Mesendoderm (in vitro differentiated cells): Measurements from ENCODE around the gene CACYBP.
"Not testable (repeated sequence)": the region's sequence is repeated elsewhere in the genome, so short reads cannot be mapped to it uniquely, and the experiment has no call there.

Source experiments
- DNase-seq: peaks from one replicate; pipeline ENCODE4 v3.0.0; 2013
- H2AK5ac ChIP-seq: 2 replicates; pipeline ENCODE4 v1.6.1; 2013; ENCODE audit warnings: low read length, inconsistent platforms
- H2BK120ac ChIP-seq: 2 replicates; pipeline ENCODE4 v1.6.1; 2013; ENCODE audit warnings: low read depth, mild to moderate bottlenecking, low read length, moderate library complexity, mixed read lengths
- H2BK15ac ChIP-seq: replicated peaks from 2 replicates; pipeline ENCODE4 v1.6.1; 2013; ENCODE audit warnings: low read depth, mild to moderate bottlenecking, moderate library complexity
- H2BK5ac ChIP-seq: 2 replicates; pipeline ENCODE4 v1.6.1; 2013; ENCODE audit warnings: low read length, inconsistent platforms
- H3K18ac ChIP-seq: 2 replicates; pipeline ENCODE4 v1.6.1; 2013; ENCODE audit warnings: mild to moderate bottlenecking, low read length, mixed read lengths
- H3K23ac ChIP-seq: one replicate; pipeline ENCODE4 v1.6.1; 2013; ENCODE audit warnings: low read length
- H3K27ac ChIP-seq: 2 replicates; pipeline ENCODE4 v1.5.1; 2013; ENCODE audit warnings: low read depth, mild to moderate bottlenecking, inconsistent platforms, low read length, moderate library complexity
- H3K27me3 ChIP-seq: 2 replicates; pipeline ENCODE4 v1.6.1; 2013; ENCODE audit warnings: low read length, control low read depth, mild to moderate bottlenecking, inconsistent platforms; ENCODE audit not compliant: insufficient read depth, poor library complexity
- H3K36me3 ChIP-seq: 2 replicates; pipeline ENCODE4 v1.6.1; 2013; ENCODE audit warnings: low read length, inconsistent platforms; ENCODE audit not compliant: control insufficient read depth, insufficient read depth
- H3K4ac ChIP-seq: one replicate; pipeline ENCODE4 v1.6.1; 2013; ENCODE audit warnings: low read depth, mild to moderate bottlenecking, low read length, moderate library complexity
- H3K4me1 ChIP-seq: 2 replicates; pipeline ENCODE4 v1.6.1; 2013; ENCODE audit warnings: low read depth, low read length, inconsistent platforms; ENCODE audit not compliant: control insufficient read depth
- H3K4me2 ChIP-seq: 2 replicates; pipeline ENCODE4 v1.6.1; 2013; ENCODE audit warnings: low read length
- H3K4me3 ChIP-seq: 2 replicates; pipeline ENCODE4 v1.5.1; 2013; ENCODE audit warnings: mild to moderate bottlenecking, low read length
- H3K56ac ChIP-seq: one replicate; pipeline ENCODE4 v1.6.1; 2013; ENCODE audit warnings: low read length
- H3K79me1 ChIP-seq: 2 replicates; pipeline ENCODE4 v1.6.1; 2013; ENCODE audit warnings: low read length, inconsistent platforms
- H3K79me2 ChIP-seq: 2 replicates; pipeline ENCODE4 v1.6.1; 2013; ENCODE audit warnings: mild to moderate bottlenecking, low read length; ENCODE audit not compliant: control insufficient read depth, insufficient read depth
- H3K9ac ChIP-seq: 2 replicates; pipeline ENCODE4 v1.6.1; 2013; ENCODE audit warnings: low read length, inconsistent platforms
- H4K5ac ChIP-seq: one replicate; pipeline ENCODE4 v1.6.1; 2013; ENCODE audit warnings: low read length
- H4K8ac ChIP-seq: one replicate; pipeline ENCODE4 v1.6.1; 2013; ENCODE audit warnings: low read depth, mild to moderate bottlenecking, control low read depth, low read length, moderate library complexity
- WGBS: extraction: QIAGEN DNeasy Blood & Tissue Kit; methylation state at CpG from one replicate; pipeline ENCODE4 v1.1.7; 2013; ENCODE audit warnings: low lambda C conversion rate, missing lambda C conversion rate; ENCODE audit not compliant: insufficient coverage; ENCODE audit errors: extremely low coverage; 5-methylcytosine and 5-hydroxymethylcytosine counted together

The CACYBP gene

DNA sequence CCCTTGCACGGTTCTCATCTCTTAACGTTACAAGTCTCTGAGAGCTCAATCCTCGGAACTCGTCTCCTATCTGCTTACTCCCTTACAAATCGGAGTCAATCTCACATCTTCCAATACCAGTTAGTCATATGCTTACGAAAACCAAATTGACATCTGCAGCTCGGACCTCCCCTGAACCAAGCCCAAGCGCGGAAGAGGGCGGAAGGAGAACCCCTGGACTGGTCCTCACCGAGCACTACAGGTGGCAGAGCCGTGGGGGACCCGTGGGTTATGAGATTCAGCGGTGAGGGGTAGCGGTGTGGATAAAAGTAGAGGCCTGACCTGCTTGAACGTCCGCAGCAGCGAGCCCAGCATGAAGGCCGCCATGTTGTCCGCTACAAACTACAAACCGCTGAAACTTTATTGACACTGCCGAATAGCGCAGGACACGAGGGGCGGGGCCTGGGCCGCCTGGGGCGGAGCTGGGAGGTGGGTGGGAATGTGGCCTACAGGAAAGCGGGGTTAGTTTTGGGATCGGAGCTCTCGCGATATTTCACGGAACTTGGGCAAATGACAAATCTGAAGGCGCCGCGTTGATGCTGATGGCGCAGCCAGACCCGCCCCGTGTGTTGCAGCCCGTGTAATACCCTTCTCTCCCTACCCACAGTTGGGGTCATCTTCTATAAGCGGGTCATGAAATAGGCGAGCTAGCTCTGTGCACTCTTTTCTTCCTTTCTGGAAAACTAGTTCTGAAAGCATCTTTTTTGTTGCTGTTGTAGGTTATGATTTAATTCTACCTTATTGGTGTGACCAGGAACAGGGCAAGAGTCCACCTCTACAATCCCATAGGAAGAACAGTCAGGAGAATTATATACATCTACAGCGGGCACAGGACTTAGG, 23.5 kb downstream of the CACYBP start, which contains the start of gene MRPS14:
Gene MRPS14, minus strand, starts transcription at position 383 of the 879 bp plus-strand sequence. Its CDS starts 17 bp downstream, at position 366.
- Histone ChIP-seq H2BK5ac (no peak within 1 kb of the TSS), H4K5ac (peak within 1 kb of the TSS; percentile 89), H3K56ac (peak within 1 kb of the TSS; percentile 94), H3K4me3 (peak within 1 kb of the TSS; percentile 96), H3K79me1 (peaks cover 6% of the 10 kb centered on the region), H2BK15ac (no peak within 1 kb of the TSS), H3K27ac (no peak within 1 kb of the TSS), H2BK120ac (peak within 1 kb of the TSS; percentile 23), H3K18ac (peak within 1 kb of the TSS; percentile 85), H4K8ac (peak within 1 kb of the TSS; percentile 99), H3K9ac (peak within 1 kb of the TSS; percentile 92), H3K79me2 (peaks cover 13% of the 10 kb centered on the region), H3K4ac (peak within 1 kb of the TSS; percentile 75), H3K4me1 (no peaks in the 10 kb centered on the region), H3K27me3 (no peaks in the 10 kb centered on the region), H3K36me3 (no peaks in the 10 kb centered on the region), H3K23ac (no peak within 1 kb of the TSS), H2AK5ac (no peak within 1 kb of the TSS), H3K4me2 (peak within 1 kb of the TSS; percentile 67)
- no CpG with 5 or more reads among the region's 42 CpGs for WGBS
- DNase-seq, result peak; percentile 99

DNA sequence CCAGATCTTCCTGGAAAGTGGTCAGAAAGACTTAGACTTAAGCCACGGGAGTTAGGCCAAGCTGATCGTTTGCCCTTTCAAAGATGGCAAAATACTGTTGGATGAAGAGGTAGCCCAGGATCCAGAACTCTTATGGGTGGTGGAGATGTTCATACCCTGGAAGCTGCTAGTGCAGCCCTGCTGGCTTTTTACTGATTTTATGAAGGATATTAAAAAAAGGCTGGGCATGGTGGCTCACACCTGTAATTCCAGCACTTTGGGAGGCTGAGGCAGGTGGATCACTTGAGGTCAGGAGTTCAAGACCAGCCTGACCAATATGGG, 24.1 kb downstream of the CACYBP start:
- not testable (repeated sequence) for H2BK5ac ChIP-seq, H2BK15ac ChIP-seq, H3K79me1 ChIP-seq, DNase-seq, H2AK5ac ChIP-seq, H3K4me3 ChIP-seq, H3K27ac ChIP-seq, H3K23ac ChIP-seq, H3K36me3 ChIP-seq, H3K18ac ChIP-seq, H3K27me3 ChIP-seq, H3K4me1 ChIP-seq
- Histone ChIP-seq H3K79me2 (peaks cover 13% of the 10 kb centered on the region), H4K5ac (peak overlapping the region; percentile 89), H3K56ac (peak overlapping the region; percentile 82), H3K4ac (peak overlapping the region; percentile 75), H3K9ac (peak overlapping the region; percentile 70), H4K8ac (peak overlapping the region; percentile 99), H3K4me2 (peak overlapping the region; percentile 49), H2BK120ac (peak overlapping the region; percentile 23)
- WGBS, result no CpG with 5 or more reads among the region's 2 CpGs

DNA sequence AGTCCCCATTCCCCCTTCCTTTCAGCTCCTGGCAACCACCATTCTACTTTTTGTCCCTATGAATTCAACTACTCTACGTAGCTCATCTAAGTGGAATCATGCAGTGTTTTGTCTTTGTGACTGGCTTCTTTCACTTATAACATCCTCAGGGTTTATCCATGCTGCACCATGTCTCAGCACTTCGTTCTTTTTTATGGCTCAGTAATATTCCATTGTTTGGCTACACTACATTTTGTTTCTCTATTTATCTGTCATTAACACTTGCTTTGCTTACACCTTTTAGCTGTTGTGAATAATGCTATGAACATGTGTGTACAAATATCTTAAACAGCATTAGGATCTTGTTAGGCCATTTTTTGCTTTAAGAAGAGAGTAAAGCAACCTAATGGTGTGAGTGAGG, 25.0 kb downstream of the CACYBP start:
- no peak overlapping the region for H2BK5ac ChIP-seq
- no peaks in the 10 kb centered on the region for H3K27me3 ChIP-seq

GRCh38 chr1:175033953-175034352, 34.2 kb downstream of the CACYBP start:
- Histone ChIP-seq H2BK15ac (no peak overlapping the region), H2BK5ac (no peak overlapping the region), H3K79me1 (no peaks in the 10 kb centered on the region), H3K27me3 (no peaks in the 10 kb centered on the region), H3K4ac (no peak overlapping the region), H3K4me2 (no peak overlapping the region), H3K18ac (no peak overlapping the region), H3K9ac (no peak overlapping the region), H4K8ac (no peak overlapping the region), H3K4me1 (peaks cover 2% of the 10 kb centered on the region), H4K5ac (no peak overlapping the region), H2AK5ac (no peak overlapping the region), H3K79me2 (no peaks in the 10 kb centered on the region), H3K36me3 (no peaks in the 10 kb centered on the region), H3K23ac (no peak overlapping the region), H3K56ac (no peak overlapping the region), H2BK120ac (no peak overlapping the region), H3K27ac (no peak overlapping the region), H3K4me3 (no peak overlapping the region)
- no peak for DNase-seq
- no CpG with 5 or more reads among the region's 4 CpGs for WGBS

More for the DNA sequence above, 25.0 kb downstream of the CACYBP start:
- Histone ChIP-seq H3K79me1 (peaks cover 6% of the 10 kb centered on the region), H2BK15ac (no peak overlapping the region), H3K79me2 (peaks cover 13% of the 10 kb centered on the region), H4K8ac (no peak overlapping the region), H3K4me3 (no peak overlapping the region), H3K56ac (no peak overlapping the region), H3K4me2 (no peak overlapping the region), H3K23ac (no peak overlapping the region), H3K27ac (no peak overlapping the region), H3K18ac (no peak overlapping the region), H3K4me1 (no peaks in the 10 kb centered on the region), H3K4ac (no peak overlapping the region), H3K36me3 (no peaks in the 10 kb centered on the region), H2BK120ac (no peak overlapping the region), H3K9ac (no peak overlapping the region), H2AK5ac (no peak overlapping the region), H4K5ac (no peak overlapping the region)
- no CpG with 5 or more reads among the region's 2 CpGs for WGBS
- no peak for DNase-seq

- Histone ChIP-seq H2BK5ac (no peak overlapping the region), H3K23ac (no peak overlapping the region), H3K56ac (no peak overlapping the region), H3K36me3 (no peaks in the 10 kb centered on the region), H3K4me2 (no peak overlapping the region), H3K4ac (no peak overlapping the region), H3K4me3 (no peak overlapping the region), H2AK5ac (no peak overlapping the region), H3K27me3 (no peaks in the 10 kb centered on the region), H3K79me1 (no peaks in the 10 kb centered on the region), H3K9ac (no peak overlapping the region), H4K8ac (no peak overlapping the region), H2BK120ac (no peak overlapping the region), H3K4me1 (peaks cover 2% of the 10 kb centered on the region), H3K79me2 (no peaks in the 10 kb centered on the region), H3K18ac (no peak overlapping the region), H2BK15ac (no peak overlapping the region), H4K5ac (no peak overlapping the region), H3K27ac (no peak overlapping the region)
- DNase-seq, result no peak
- no CpG with 5 or more reads among the region's 2 CpGs for WGBS
Observed at GRCh38 chr1:175034775-175035174, 35.0 kb downstream of the CACYBP start.
